SK-N-SH (cell line): ENCODE measurements around the gene RDX. TPM values are rescaled to one million over a fixed set of nuclear protein-coding genes. Genes with fewer than 3 reads are reported as not detected.

Experiments
- CTCF ChIA-PET: fragments of 300-600, 350-600 bp; formaldehyde crosslinking; extraction: SDS; loops from one replicate; lab custom pipeline; 2021; lab: Yijun Ruan, JAX
- POLR2A ChIA-PET: fragments of 350-600 bp; sonication (Branson Sonifier 250); formaldehyde crosslinking; extraction: SDS; loops from one replicate; lab custom pipeline; 2020; ENCODE audit warnings: antibody characterized with exemption, inconsistent platforms; lab: Yijun Ruan, JAX
- DNase-seq: peaks from one replicate; pipeline ENCODE4 v3.0.0; 2012
- H2AFZ ChIP-seq: fragments of 200-600 bp; sonication (generic); 2 replicates; pipeline ENCODE4 v1.8.1; 2016; ENCODE audit warnings: antibody characterized with exemption, mild to moderate bottlenecking, low read depth
- H3F3A ChIP-seq: fragments of 200-600 bp; sonication (generic); replicated peaks from 2 replicates; pipeline ENCODE3; 2016; ENCODE audit warnings: antibody characterized with exemption, mild to moderate bottlenecking; ENCODE audit not compliant: insufficient read depth
- H3K27ac ChIP-seq, 2 experiments: fragments of 200-500 bp in 1 of 2; fragments of 200-600 bp in 1 of 2; sonication (Bioruptor generic) in 1 of 2; sonication (generic), shearing (Covaris generic) in 1 of 2; 2 replicates each; pipeline versions ENCODE4 v1.5.1 to v1.6.1; 2014 to 2016; ENCODE audit warnings: low read depth in 2 of 2, inconsistent platforms in 1 of 2, low read length in 1 of 2, mild to moderate bottlenecking in 1 of 2, mixed read lengths in 1 of 2
- H3K27me3 ChIP-seq: fragments of 200-600 bp; sonication (generic), shearing (Covaris generic); 2 replicates; pipeline ENCODE4 v1.6.1; 2016; ENCODE audit warnings: mixed run types; ENCODE audit not compliant: insufficient read depth
- H3K36me3 ChIP-seq, 2 experiments: fragments of 200-500 bp in 1 of 2; fragments of 200-600 bp in 1 of 2; sonication (Bioruptor generic) in 1 of 2; sonication (generic) in 1 of 2; replicated peaks in 1 of 2; 2 replicates each; pipeline versions ENCODE3 to v1.5.1; 2014 to 2016; ENCODE audit warnings: low read length in 1 of 2, mild to moderate bottlenecking in 1 of 2; ENCODE audit not compliant: insufficient read depth in 2 of 2, control insufficient read depth in 1 of 2
- H3K4me1 ChIP-seq, 2 experiments: fragments of 200-500 bp in 1 of 2; fragments of 200-600 bp in 1 of 2; sonication (Bioruptor generic) in 1 of 2; sonication (generic), shearing (Covaris generic) in 1 of 2; 2 replicates each; pipeline versions ENCODE4 v1.5.1 to v1.6.1; 2014 to 2016; ENCODE audit warnings: low read depth in 1 of 2, low read length in 1 of 2, mixed run types in 1 of 2; ENCODE audit not compliant: insufficient read depth in 2 of 2, control insufficient read depth in 1 of 2
- H3K4me2 ChIP-seq: fragments of 200-600 bp; sonication (generic), shearing (Covaris generic); 2 replicates; pipeline ENCODE4 v1.6.1; 2017; ENCODE audit warnings: mixed run types
- H3K4me3 ChIP-seq, 2 experiments: fragments of 200-500 bp in 1 of 2; fragments of 200-600 bp in 1 of 2; sonication (Bioruptor generic) in 1 of 2; sonication (generic), shearing (Covaris generic) in 1 of 2; 2 replicates each; pipeline versions ENCODE4 v1.5.1 to v1.8.1; 2014 to 2016; ENCODE audit warnings: low read depth in 2 of 2, inconsistent platforms in 1 of 2, low read length in 1 of 2, mild to moderate bottlenecking in 1 of 2, mixed read lengths in 1 of 2, moderate library complexity in 1 of 2
- H3K79me2 ChIP-seq: fragments of 200-600 bp; sonication (generic); 2 replicates; pipeline ENCODE4 v1.8.1; 2017; ENCODE audit warnings: mild to moderate bottlenecking; ENCODE audit not compliant: insufficient read depth
- H3K9ac ChIP-seq: fragments of 200-600 bp; sonication (generic); 2 replicates; pipeline ENCODE4 v1.6.1; 2017; ENCODE audit warnings: mixed run types
- H3K9me2 ChIP-seq: fragments of 200-600 bp; sonication (generic); 2 replicates; pipeline ENCODE4 v1.6.1; 2017; ENCODE audit warnings: mixed run types
- H3K9me3 ChIP-seq: fragments of 200-600 bp; sonication (generic); 2 replicates; pipeline ENCODE4 v1.6.1; 2017; ENCODE audit warnings: mixed run types, mild to moderate bottlenecking, moderate library complexity
- H4K20me1 ChIP-seq: fragments of 200-600 bp; sonication (generic); 2 replicates; pipeline ENCODE4 v1.6.1; 2017; ENCODE audit warnings: mild to moderate bottlenecking, mixed run types; ENCODE audit not compliant: insufficient read depth
- CHD2 ChIP-seq: fragments of 150-350 bp; IDR thresholded peaks from 2 replicates; pipeline ENCODE4 v1.6.1; 2018; ENCODE audit warnings: low read length; ENCODE audit not compliant: partially characterized antibody
- EZH2phosphoT487 ChIP-seq: fragments of 200-600 bp; sonication (generic); IDR thresholded peaks from 2 replicates; pipeline ENCODE4 v1.6.1; 2017; ENCODE audit warnings: low read depth, mixed run types, mild to moderate bottlenecking, antibody characterized with exemption, moderate library complexity, borderline replicate concordance
- FOXM1 ChIP-seq: IDR thresholded peaks from 2 replicates; pipeline ENCODE4 v1.4.0; 2012; ENCODE audit warnings: low read depth, mild to moderate bottlenecking
- GABPA ChIP-seq: IDR thresholded peaks from 2 replicates; pipeline ENCODE4 v1.4.0; 2012; ENCODE audit warnings: low read depth, mild to moderate bottlenecking
- GATA2 ChIP-seq: sonication (generic); formaldehyde crosslinking; IDR thresholded peaks from 2 replicates; pipeline ENCODE4 v1.5.0; 2020; ENCODE audit warnings: mild to moderate bottlenecking, missing genetic modification reagents
- JUND ChIP-seq: IDR thresholded peaks from 2 replicates; pipeline ENCODE4 v1.4.0; 2012
- NFIC ChIP-seq: IDR thresholded peaks from 2 replicates; pipeline ENCODE4 v1.4.0; 2012; ENCODE audit warnings: borderline replicate concordance
- POLR2AphosphoS5 ChIP-seq: IDR thresholded peaks from 2 replicates; pipeline ENCODE4 v1.6.1; 2012; ENCODE audit warnings: low read depth, low read length
- RFX5 ChIP-seq: IDR thresholded peaks from 2 replicates; pipeline ENCODE4 v1.6.1; 2012; ENCODE audit warnings: mild to moderate bottlenecking, improper control_type of control experiment, low read length
- RXRA ChIP-seq: IDR thresholded peaks from 2 replicates; pipeline ENCODE4 v1.4.0; 2012; ENCODE audit warnings: low read depth, mild to moderate bottlenecking, borderline replicate concordance
- TAF1 ChIP-seq: IDR thresholded peaks from 2 replicates; pipeline ENCODE4 v1.6.1; 2012; ENCODE audit warnings: low read depth, mild to moderate bottlenecking, low read length, moderate library complexity, borderline replicate concordance
- WGBS: methylation state at CpG from one replicate; pipeline ENCODE4 v1.1.6; 2017; ENCODE audit warnings: low lambda C conversion rate; 5-methylcytosine and 5-hydroxymethylcytosine counted together
- polyA plus RNA-seq, 3 experiments: library from polyadenylated mRNA; depleted of rRNA; stranded (reverse); fragments of >200 nt; gene quantifications; 2 replicates each; pipeline ENCODE4 v1.2.3, GENCODE V29; 2012
- TF ChIP-seq, protein P1 (sequence below): fragments of 150-350 bp; IDR thresholded peaks from 2 replicates; pipeline ENCODE4 v1.6.1; 2016; ENCODE audit warnings: mild to moderate bottlenecking, low read depth, low read length
- TF ChIP-seq, protein P2 (sequence below): IDR thresholded peaks from 2 replicates; pipeline ENCODE4 v1.4.0; 2012; ENCODE audit warnings: low read depth
- TF ChIP-seq, protein P3 (sequence below): IDR thresholded peaks from 2 replicates; pipeline ENCODE4 v1.6.1; 2012; ENCODE audit warnings: mild to moderate bottlenecking, low read depth, low read length, moderate library complexity
- TF ChIP-seq, protein P4 (sequence below): IDR thresholded peaks from 2 replicates; pipeline ENCODE4; 2012
- TF ChIP-seq, protein P5 (sequence below): IDR thresholded peaks from 2 replicates; pipeline ENCODE4 v1.4.0; 2012; ENCODE audit warnings: low read depth, borderline replicate concordance

RDX gene
- polyA plus RNA-seq, 1 of the 3 experiments (the other 2 are of a cell fraction), result 29.4 TPM

DNA sequence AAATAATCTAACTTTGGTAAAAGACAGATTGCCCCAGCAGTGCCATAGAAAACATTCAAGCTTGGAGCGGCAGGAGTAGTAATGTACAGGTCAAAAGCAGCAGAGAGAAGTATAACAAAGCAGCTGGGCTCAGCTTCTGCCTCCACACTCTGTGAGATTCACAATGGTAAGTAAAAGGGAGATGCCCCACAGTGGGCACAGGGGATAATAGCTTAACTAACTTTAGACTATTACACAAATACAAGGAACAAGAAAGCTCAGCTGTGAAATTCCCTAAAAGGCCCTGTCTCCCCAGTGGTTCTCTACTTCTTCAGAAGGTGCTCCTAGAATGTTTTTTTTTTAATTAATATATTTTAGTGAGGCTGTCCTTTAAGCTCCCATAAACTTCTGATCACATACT is 28.0 kb downstream of the RDX start:
- Histone ChIP-seq H3K4me1 (peaks cover 0 to 7% of the 10 kb centered on the region in 2 experiments; a peak in 1 of 4 replicates), H3K79me2 (peaks cover 85% of the 10 kb centered on the region), H4K20me1 (0 out of 2 replicates have a peak, but pooled peaks cover 10% of the 10 kb centered on the region), H3F3A (peaks cover 3% of the 10 kb centered on the region), H3K27ac (no peak overlapping the region), H3K4me3 (no peak overlapping the region), H3K9me3 (no peaks in the 10 kb centered on the region), H3K36me3 (peaks cover 10 to 56% of the 10 kb centered on the region in 2 experiments), H3K9ac (no peak overlapping the region), H3K27me3 (no peaks in the 10 kb centered on the region), H3K4me2 (no peak overlapping the region), H2AFZ (no peak overlapping the region), H3K9me2 (no peaks in the 10 kb centered on the region)
- no peak for DNase-seq
- 95% methylated on average over 1 of the region's 1 CpG for WGBS
- TF ChIP-seq GATA2 (CRISPR knock-in tag) (no peak), POLR2AphosphoS5 (no peak), GABPA (no peak), TAF1 (no peak), RFX5 (no peak), RXRA (no peak), JUND (no peak), EZH2phosphoT487 (no peak), NFIC (no peak), CHD2 (no peak)
- TF ChIP-seq, protein P1, sequence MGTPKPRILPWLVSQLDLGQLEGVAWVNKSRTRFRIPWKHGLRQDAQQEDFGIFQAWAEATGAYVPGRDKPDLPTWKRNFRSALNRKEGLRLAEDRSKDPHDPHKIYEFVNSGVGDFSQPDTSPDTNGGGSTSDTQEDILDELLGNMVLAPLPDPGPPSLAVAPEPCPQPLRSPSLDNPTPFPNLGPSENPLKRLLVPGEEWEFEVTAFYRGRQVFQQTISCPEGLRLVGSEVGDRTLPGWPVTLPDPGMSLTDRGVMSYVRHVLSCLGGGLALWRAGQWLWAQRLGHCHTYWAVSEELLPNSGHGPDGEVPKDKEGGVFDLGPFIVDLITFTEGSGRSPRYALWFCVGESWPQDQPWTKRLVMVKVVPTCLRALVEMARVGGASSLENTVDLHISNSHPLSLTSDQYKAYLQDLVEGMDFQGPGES, result no peak
- TF ChIP-seq, protein P2, sequence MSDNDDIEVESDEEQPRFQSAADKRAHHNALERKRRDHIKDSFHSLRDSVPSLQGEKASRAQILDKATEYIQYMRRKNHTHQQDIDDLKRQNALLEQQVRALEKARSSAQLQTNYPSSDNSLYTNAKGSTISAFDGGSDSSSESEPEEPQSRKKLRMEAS, result no peak
- TF ChIP-seq, protein P3, sequence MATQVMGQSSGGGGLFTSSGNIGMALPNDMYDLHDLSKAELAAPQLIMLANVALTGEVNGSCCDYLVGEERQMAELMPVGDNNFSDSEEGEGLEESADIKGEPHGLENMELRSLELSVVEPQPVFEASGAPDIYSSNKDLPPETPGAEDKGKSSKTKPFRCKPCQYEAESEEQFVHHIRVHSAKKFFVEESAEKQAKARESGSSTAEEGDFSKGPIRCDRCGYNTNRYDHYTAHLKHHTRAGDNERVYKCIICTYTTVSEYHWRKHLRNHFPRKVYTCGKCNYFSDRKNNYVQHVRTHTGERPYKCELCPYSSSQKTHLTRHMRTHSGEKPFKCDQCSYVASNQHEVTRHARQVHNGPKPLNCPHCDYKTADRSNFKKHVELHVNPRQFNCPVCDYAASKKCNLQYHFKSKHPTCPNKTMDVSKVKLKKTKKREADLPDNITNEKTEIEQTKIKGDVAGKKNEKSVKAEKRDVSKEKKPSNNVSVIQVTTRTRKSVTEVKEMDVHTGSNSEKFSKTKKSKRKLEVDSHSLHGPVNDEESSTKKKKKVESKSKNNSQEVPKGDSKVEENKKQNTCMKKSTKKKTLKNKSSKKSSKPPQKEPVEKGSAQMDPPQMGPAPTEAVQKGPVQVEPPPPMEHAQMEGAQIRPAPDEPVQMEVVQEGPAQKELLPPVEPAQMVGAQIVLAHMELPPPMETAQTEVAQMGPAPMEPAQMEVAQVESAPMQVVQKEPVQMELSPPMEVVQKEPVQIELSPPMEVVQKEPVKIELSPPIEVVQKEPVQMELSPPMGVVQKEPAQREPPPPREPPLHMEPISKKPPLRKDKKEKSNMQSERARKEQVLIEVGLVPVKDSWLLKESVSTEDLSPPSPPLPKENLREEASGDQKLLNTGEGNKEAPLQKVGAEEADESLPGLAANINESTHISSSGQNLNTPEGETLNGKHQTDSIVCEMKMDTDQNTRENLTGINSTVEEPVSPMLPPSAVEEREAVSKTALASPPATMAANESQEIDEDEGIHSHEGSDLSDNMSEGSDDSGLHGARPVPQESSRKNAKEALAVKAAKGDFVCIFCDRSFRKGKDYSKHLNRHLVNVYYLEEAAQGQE, result no peak
- POLR2A ChIA-PET, result no interaction called here
- CTCF ChIA-PET, result interaction anchor here (1.3 kb wide), 1 partner anchor 19 kb away, joined by 3 read pairs; no protein-coding TSS in a partner anchor

DNA sequence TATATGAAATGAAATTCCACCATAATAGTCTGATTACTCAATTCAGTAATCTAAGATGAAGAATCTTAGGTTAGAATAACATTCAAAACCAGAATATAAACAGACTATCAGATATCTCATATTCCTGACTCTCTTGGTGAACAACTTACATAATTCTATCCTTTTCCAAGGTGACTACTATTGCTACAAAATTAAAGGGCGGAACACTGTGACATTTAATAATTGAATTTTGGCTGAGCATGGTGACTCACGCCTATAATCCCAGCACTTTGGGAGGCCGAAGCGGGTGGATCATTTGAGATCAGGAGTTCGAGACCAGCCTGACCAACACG is 34.4 kb downstream of the RDX start:
- Histone ChIP-seq H3K4me1 (no peaks in the 10 kb centered on the region), H3K4me2 (no peak overlapping the region), H3K9ac (no peak overlapping the region), H2AFZ (no peak overlapping the region), H3K4me3 (no peak overlapping the region), H4K20me1 (0 out of 2 replicates have a peak, but pooled peaks cover 6% of the 10 kb centered on the region), H3K9me2 (no peaks in the 10 kb centered on the region), H3K79me2 (peaks cover 54% of the 10 kb centered on the region), H3F3A (peaks cover 7% of the 10 kb centered on the region), H3K36me3 (peaks cover 20 to 67% of the 10 kb centered on the region in 2 experiments), H3K27me3 (no peaks in the 10 kb centered on the region), H3K27ac (no peak overlapping the region), H3K9me3 (no peaks in the 10 kb centered on the region)
- no peak for DNase-seq
- ChIA-PET POLR2A (no interaction called here), CTCF (interaction anchor here (0.6 kb wide), 1 partner anchor 31 kb away, joined by 3 read pairs; no protein-coding TSS in a partner anchor)
- 99% methylated on average over 6 of the region's 6 CpGs for WGBS
- TF ChIP-seq JUND (no peak), FOXM1 (no peak)
- TF ChIP-seq, protein P4, sequence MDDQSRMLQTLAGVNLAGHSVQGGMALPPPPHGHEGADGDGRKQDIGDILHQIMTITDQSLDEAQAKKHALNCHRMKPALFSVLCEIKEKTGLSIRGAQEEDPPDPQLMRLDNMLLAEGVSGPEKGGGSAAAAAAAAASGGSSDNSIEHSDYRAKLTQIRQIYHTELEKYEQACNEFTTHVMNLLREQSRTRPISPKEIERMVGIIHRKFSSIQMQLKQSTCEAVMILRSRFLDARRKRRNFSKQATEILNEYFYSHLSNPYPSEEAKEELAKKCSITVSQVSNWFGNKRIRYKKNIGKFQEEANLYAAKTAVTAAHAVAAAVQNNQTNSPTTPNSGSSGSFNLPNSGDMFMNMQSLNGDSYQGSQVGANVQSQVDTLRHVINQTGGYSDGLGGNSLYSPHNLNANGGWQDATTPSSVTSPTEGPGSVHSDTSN, result no peak
- TF ChIP-seq, protein P3, result no peak
- TF ChIP-seq, protein P5, sequence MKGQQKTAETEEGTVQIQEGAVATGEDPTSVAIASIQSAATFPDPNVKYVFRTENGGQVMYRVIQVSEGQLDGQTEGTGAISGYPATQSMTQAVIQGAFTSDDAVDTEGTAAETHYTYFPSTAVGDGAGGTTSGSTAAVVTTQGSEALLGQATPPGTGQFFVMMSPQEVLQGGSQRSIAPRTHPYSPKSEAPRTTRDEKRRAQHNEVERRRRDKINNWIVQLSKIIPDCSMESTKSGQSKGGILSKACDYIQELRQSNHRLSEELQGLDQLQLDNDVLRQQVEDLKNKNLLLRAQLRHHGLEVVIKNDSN, result no peak
